ENCODE measurements around the gene ZKSCAN1.
"Not testable (repeated sequence)": the region's sequence is repeated elsewhere in the genome, so short reads cannot be mapped to it uniquely, and the experiment has no call there.

Gene ZKSCAN1

GRCh38 chr7:100003711-100004661 is 11.4 kb upstream of the ZKSCAN1 start:
- DNase-seq (ENCODE audit: low read depth): no peak

- DNase-seq (ENCODE audit: low read depth): no peak
These were observed 7.5 kb upstream of the ZKSCAN1 start for GRCh38 chr7:100007887-100008286.

- DNase-seq (ENCODE audit: low read depth): no peak
These were observed 6.9 kb upstream of the ZKSCAN1 start for GRCh38 chr7:100008525-100008924.

GRCh38 chr7:100009952-100010351 is 5.4 kb upstream of the ZKSCAN1 start:
- DNase-seq (ENCODE audit: low read depth): not testable (repeated sequence)

- DNase-seq (ENCODE audit: low read depth): no peak
These were observed 4.5 kb upstream of the ZKSCAN1 start for GRCh38 chr7:100010901-100011300.

GRCh38 chr7:100011516-100011915 is 3.9 kb upstream of the ZKSCAN1 start:
- no peak for DNase-seq (ENCODE audit: low read depth)

GRCh38 chr7:100012385-100013327 is 2.7 kb upstream of the ZKSCAN1 start:
- not testable (repeated sequence) for DNase-seq (ENCODE audit: low read depth)

GRCh38 chr7:100013328-100013676 is 2.1 kb upstream of the ZKSCAN1 start:
- no peak for DNase-seq (ENCODE audit: low read depth)

GRCh38 chr7:100016215-100016901 is 962 bp downstream of the ZKSCAN1 start:
- no peak for DNase-seq (ENCODE audit: low read depth)

- no peak for DNase-seq (ENCODE audit: low read depth)
These were observed 1.9 kb downstream of the ZKSCAN1 start for GRCh38 chr7:100017300-100017699.

- no peak for DNase-seq (ENCODE audit: low read depth)
These were observed 2.5 kb downstream of the ZKSCAN1 start for GRCh38 chr7:100017875-100018274.

GRCh38 chr7:100019908-100020307 is 4.5 kb downstream of the ZKSCAN1 start:
- DNase-seq (ENCODE audit: low read depth): no peak

- no peak for DNase-seq (ENCODE audit: low read depth)
These were observed 5.9 kb downstream of the ZKSCAN1 start for GRCh38 chr7:100021297-100021696.

- DNase-seq (ENCODE audit: low read depth): no peak
These were observed 7.2 kb downstream of the ZKSCAN1 start for GRCh38 chr7:100022621-100023020.

GRCh38 chr7:100023526-100023925 is 8.1 kb downstream of the ZKSCAN1 start:
- no peak for DNase-seq (ENCODE audit: low read depth)

GRCh38 chr7:100024020-100024619 is 8.7 kb downstream of the ZKSCAN1 start:
- no peak for DNase-seq (ENCODE audit: low read depth)

- no peak for DNase-seq (ENCODE audit: low read depth)
These were observed 11.8 kb downstream of the ZKSCAN1 start for GRCh38 chr7:100027197-100027596.

- DNase-seq (ENCODE audit: low read depth): no peak
These were observed 14.2 kb downstream of the ZKSCAN1 start for GRCh38 chr7:100029596-100029995.

GRCh38 chr7:100033526-100033925 is 18.1 kb downstream of the ZKSCAN1 start:
- no peak for DNase-seq (ENCODE audit: low read depth)

GRCh38 chr7:100034871-100035510 is 19.6 kb downstream of the ZKSCAN1 start:
- DNase-seq (ENCODE audit: low read depth): peak; percentile 94

GRCh38 chr7:100035876-100036275 is 20.5 kb downstream of the ZKSCAN1 start:
- DNase-seq (ENCODE audit: low read depth): no peak

Measured in iris pigment epithelial cell (primary cell).